ENCODE results near the gene CCDC92.
"Not testable (repeated sequence)": the region's sequence is repeated elsewhere in the genome, so short reads cannot be mapped to it uniquely, and the experiment has no call there.

The CCDC92 gene

DNA sequence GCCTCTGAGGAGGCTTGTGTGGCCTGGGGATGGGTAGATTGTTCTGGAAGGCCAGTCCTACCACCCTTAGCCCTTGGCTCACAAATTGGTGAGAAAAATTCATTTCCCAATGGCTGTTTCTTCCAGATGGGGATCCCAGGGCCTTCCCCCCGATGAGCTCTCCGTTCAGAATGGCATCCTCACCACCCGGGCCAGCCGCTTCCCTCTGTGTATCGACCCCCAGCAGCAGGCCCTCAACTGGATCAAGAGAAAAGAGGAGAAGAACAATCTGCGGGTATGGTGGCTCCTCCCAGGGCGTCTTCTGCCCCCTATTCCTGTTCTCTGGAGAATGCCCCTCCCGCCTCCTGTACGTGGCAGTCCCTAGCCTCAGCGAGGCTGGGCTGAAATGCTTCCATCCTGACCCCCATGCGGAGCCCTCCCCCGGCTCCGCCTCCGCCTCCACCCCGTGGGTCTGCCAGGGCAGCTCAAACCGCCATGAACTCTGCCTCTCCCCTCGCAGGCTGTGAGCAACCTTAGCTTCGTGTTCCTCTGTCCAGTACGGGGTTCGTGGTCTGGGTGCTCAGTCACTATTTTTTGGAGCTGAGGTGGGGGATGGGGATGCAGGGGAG, 57.8 kb downstream of the CCDC92 start:
- DNase-seq (ENCODE audit: insufficient read length, low spot score) (no peak), FAIRE-seq (no peak)

DNA sequence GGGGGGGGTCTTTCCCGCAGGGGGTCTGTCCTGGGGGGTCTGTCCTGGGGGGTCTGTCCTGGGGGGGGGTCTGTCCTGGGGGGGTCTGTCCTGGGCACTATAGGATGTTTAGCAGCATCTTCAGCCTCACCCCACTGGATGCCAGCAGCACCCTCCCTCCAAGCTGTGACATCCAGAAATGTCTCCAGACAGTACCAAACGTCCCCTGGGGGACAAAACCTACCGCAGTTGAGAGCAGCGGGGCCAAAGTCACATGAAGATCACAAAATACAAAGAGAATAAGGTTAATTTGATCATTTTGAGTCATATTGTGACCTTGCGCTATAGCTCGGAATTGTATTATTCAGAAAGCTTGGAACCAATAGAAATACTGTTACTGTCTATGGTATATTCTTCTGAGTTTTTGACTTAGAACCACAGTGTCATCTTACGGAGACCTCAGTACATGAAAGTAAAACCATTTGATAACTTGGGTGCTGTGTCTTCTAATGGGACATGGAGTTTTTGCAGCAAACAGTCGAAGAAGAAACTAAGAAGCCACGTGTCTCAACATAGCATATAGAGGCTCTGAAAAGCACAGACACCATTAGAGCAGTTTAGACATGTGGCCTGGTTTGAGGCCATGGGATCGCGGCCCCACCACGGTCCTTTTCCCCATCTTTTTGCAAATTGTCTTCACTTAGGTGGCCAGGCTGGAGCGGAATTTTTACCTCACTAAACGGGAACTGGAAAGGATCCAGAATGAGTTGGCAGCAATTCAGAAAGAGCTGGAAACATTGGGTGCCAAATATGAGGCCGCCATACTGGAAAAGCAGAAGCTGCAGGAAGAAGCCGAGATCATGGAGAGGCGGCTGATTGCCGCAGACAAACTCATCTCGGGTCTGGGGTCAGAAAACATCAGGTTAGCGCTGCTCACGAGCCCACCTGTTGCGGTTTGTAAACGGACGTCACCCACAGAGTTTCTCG, 59.9 kb downstream of the CCDC92 start:
- DNase-seq (ENCODE audit: insufficient read length, low spot score) (no peak), FAIRE-seq (no peak)

DNA sequence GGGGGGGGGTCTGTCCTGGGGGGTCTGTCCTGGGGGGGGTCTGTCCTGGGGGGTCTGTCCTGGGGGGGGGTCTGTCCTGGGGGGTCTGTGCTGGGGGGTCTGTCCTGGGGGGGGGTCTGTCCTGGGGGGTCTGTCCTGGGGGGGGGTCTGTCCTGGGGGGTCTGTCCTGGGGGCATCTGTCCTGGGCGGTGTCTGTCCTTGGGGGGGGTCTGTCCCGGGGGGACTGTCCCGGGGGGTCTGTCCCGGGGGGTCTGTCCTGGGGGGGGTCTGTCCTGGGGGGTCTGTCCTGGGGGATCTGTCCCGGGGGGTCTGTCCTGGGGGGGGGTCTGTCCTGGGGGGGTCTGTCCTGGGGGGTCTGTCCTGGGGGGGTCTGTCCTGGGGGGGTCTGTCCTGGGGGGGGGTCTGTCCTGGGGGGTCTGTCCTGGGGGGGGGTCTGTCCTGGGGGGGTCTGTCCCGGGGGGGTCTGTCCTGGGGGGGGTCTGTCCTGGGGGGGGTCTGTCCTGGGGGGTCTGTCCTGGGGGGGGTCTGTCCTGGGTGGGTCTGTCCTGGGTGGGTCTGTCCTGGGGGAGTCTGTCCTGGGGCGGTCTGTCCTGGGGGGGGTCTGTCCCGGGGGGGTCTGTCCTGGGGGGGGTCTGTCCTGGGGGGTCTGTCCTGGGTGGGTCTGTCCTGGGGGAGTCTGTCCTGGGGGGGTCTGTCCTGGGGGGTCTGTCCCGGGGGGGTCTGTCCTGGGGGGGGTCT, 60.8 kb downstream of the CCDC92 start:
- DNase-seq (ENCODE audit: insufficient read length, low spot score); FAIRE-seq: not testable (repeated sequence)

DNA sequence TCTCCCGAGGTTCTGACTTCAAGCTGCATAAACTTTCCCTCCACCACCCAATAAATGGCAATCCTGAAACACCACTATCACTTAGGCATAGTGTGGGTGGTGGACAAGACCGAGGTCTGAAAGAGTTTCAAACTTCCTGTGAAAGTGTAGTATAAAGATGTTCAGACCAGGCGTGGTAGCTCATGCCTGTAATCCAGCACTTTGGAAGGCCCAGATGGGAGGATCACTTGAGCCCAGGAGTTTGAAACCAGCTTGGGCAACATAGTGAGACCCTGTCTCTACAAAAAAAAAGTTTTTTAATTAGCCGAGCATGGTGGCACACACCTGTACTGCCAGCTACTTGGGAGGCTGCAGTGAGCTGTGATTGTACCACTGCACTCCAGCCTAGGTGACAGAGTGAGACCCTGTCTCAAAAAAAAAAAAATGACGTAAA, 61.9 kb downstream of the CCDC92 start:
- DNase-seq (ENCODE audit: insufficient read length, low spot score): no peak
- FAIRE-seq: no peak

DNA sequence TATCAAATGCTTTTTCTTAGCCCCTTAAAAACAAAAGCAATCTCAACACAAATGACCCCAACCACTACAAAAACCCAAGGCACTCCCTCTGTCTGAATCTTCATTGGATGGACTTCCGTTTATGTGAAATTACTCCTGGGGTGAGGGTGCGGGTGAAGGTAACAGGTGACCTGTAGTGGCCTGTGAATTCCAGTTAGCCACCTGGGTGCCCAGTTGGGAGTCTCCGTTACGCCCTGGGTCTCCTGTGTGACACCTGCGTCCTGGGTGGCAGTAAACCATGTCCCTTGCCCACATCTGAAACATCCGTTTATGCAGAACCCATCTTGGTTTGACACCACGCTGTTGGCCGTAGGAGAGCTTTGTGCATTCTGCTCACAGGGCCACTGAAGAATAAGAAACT, 62.6 kb downstream of the CCDC92 start:
- no peak for FAIRE-seq
- no peak for DNase-seq (ENCODE audit: insufficient read length, low spot score)

DNA sequence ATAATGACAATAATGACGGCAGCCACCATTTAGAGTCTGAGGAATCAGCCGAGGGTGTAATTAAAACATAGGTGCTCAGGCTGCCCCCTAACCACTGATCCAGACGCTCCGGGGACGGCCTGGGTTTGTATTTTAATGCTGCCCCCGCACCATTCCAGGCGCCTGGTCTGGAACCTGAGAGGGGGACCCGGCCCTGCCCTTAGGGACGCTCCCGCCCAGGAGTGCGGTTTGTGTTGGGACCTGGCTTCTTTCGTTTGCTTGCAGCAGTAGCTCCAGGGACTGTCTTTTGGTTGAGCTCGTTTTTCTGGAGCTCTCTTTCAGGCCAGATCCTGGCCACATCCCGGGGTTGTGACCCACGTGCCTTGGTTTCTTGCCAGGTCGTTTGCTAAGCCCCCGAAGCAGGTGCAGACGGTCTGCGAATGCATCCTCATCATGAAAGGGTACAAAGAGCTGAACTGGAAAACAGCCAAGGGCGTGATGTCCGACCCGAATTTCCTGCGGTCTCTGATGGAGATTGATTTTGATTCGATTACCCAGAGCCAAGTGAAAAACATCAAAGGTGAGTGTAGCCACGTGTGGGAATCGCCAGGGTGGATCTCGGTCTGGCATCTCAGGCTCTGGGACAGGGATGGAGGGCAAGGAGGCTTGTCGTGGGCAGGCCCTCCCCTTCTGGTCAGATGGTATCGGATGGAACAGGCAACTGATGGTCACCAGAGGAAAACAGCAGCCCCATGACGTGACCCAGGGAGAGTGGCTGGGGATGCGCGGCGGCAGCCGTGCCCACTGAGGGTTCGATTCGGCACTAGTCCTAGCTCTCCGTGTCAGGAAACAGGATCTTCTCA, 63.5 kb downstream of the CCDC92 start:
- FAIRE-seq: no peak
- DNase-seq (ENCODE audit: insufficient read length, low spot score): no peak

DNA sequence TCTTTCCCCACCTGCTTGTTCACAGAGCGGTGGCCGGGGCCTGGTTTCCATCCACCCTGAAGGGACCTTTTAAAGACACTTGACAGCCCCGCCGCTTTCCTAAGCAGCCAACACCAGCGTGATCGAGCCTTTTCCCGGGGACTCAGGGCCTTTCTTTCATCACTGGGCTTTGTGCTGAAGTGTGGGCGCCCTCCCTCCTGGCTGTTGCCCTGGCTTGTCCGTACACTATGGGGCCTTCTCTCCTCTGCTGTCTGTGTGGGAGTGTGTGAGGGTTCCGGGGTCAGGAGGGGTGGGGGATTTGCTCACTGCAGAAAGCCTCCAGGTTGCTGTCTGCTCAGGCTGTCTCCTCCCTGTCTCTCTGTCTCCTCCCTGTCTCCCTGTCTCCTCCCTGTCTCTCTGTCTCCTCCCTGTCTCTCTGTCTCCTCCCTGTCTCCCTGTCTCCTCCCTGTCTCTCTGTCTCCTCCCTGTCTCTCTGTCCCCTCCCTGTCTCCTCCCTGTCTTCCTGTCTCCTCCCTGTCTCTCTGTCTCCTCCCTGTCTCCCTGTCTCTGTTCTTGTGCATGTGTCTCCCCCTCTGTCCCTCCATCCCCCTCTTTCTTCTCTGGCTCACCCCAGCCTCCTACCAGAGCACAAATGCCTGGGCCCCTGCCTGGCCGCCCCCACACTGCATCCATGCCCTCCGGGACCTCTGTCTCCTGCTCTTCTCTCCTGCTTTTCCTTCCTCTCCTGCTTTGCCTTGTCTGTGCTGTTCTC, 64.7 kb downstream of the CCDC92 start:
- DNase-seq (ENCODE audit: insufficient read length, low spot score) (no peak), FAIRE-seq (no peak)

DNA sequence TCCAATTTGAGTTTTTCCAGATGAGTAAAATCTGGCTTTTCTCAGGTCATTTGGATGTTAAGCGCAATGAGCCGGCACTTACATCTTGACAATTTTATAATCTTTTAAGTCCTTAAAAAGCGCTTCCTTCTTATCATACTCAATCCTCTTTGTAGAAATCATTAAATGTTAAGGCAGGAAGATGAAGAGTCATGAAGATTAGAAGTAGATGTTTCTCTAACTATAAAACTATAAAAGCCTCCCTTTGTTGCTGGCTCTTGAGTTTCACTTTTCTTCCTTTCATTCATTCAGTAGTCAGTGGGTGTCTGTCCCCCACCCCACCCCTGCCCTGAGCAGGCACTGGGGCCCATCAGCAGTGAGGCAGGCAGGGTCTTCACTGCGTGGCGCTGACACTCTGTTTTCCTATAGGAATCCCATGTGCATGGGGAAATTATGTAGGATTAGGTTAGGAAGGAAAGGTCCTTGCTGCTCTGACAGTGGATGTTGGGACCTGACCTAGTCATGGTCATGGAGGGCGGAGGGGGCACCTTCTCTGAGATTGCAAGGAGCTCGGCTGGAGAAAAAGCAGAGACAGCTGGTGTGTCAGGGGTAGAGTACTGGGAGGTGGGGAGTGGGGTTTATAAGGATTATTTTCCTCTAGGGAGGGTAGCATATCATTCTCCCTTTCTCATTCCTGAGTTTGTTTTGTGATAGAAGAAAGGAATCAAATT, 65.8 kb downstream of the CCDC92 start:
- FAIRE-seq (no peak), DNase-seq (ENCODE audit: insufficient read length, low spot score) (no peak)

DNA sequence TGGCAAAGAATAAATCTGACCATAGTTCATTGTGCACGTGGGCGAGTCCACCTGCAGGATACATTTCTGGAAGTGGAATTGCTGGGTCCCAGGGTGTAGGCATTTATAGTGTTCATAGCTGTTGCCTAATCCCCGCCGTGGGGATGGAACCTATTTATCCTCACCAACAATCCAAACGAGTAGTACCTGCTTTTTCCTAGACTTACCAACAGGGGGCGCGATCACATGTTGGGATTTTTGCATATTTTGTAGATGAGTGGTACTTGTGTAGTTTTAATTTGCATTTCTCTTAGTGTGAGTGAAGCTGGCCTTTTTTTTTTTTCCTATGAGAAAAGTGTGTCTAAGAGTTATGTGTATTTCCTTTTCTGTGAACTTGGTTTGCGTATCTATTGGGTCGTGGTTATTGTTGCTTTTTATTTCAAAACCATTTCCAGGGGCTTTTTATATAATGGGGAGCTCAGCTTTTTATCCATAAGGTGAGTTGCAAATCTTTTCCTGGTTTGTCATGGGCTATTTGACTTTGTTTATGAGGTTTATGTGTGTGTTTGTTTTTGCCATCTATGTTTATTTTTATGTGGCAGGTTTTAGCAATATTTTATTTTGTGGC, 67.2 kb downstream of the CCDC92 start:
- peak; percentile 87 for FAIRE-seq
- peak; percentile 49 for DNase-seq (ENCODE audit: insufficient read length, low spot score)

DNA sequence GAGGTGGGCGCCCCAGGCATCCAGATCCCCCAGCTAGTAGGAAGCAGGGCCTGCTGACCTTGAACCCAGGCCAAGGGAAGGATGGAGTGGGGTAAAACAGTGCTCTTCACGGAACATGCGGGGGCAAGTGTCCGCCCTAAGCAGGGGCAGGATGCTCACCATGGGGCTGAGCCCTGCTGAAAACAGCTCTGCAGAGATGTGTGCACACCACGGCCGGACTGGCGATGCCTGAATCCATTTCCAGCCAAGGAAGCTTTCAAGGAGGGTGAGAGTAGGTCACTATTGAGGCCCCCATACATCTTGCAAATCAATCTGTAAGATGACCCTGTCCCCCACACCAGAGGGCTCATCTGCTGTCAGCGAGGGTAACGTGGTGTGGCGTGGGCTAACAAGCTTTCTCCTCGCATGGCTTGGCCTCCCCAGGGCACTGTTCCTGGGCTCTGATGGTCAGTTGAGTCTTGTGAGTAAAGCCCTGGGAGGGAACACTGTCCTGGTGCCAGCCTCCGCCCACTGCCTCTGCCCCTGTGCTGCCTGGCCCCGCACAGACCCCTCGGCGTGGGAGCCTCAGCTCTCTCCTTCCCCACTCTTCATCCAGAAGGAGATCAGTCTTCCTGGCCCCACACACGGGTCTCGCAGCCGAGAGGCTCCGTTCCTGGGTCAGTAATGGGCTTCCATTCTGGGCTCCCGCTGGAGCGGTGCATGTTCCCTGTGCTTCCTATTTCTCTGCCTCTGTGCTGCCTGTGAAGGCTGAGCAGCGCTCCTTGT, 69.1 kb downstream of the CCDC92 start:
- no peak for FAIRE-seq
- DNase-seq (ENCODE audit: insufficient read length, low spot score): no peak

DNA sequence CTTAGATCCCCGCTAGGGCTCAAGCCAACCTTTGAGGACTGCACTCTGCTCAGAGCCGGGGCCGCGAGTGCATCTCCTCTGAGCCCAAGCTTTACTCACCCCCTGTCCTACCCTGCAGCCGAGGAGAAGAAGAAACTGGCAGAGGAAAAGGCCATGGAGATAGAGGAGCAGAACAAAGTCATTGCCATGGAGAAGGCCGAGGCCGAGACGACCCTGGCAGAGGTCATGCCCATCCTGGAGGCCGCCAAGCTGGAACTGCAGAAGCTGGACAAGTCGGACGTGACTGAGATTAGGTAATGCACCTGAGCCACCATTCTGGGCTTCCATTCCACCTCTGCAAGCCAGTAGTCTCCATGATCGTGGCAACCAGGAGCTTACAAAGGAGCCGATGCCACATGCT, 69.8 kb downstream of the CCDC92 start:
- no peak for FAIRE-seq
- DNase-seq (ENCODE audit: insufficient read length, low spot score): no peak

DNA sequence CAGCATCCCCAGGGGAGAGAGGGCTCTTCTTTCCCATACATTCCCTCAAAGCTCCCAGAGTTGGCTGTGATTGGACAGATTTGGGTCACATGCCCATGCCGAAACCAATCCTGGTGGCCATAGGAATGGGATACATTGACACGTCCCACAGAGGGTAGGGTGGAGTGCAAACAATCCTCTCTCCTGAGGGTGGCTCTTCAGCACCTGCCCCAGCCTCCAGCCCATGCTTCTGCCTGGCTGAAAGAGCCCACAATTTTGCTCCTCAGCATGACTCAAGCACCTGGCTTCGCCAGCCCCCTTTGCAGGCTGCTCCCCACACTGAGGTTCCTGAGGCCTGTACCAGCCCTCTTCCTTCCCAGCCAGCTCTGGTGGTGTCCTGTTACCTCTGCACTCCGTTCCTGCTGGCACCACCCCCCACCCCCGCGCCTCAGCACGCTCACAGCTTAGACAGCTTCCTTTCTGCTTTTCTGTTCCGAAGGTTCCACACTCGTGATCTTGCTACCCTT, 71.7 kb downstream of the CCDC92 start:
- DNase-seq (ENCODE audit: insufficient read length, low spot score): no peak
- no peak for FAIRE-seq

DNA sequence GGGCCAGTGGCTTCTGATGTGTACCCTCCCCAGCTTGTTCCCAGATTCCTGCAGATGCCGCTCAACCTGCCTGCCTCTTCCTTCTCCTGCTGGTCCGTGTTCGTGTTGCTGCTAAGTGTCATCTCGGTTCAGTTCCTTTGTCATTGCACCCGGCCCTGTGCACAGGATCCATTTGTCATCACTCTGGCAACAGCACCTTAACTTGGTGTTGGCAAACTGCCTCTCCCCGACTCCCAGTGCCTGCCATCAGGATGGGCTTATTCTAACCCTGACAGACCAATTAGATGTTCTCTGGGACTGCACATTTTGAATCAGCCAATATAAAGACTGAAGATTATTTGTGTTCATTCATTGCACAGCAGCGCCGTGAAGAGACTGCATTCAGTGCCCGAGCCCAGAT, 73.3 kb downstream of the CCDC92 start:
- DNase-seq (ENCODE audit: insufficient read length, low spot score) (no peak), FAIRE-seq (no peak)

DNA sequence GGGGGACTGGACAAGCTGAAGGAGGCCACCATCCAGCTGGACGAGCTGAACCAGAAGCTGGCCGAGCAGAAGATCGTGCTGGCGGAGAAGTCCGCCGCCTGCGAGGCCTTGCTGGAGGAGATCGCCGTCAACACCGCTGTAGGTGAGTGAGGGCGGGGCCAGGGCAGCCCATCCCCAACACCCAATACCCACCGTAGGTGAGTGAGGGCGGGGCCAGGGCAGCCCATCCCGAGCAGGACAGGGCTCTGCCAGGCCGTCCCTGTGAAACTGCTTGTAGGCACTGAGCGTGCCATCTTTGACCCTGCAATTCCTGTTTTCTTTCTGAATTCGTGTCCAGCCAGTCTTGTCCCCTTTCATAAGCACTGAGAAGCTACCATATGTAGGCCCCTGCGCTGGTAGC, 74.0 kb downstream of the CCDC92 start:
- no peak for DNase-seq (ENCODE audit: insufficient read length, low spot score)
- FAIRE-seq: no peak

DNA sequence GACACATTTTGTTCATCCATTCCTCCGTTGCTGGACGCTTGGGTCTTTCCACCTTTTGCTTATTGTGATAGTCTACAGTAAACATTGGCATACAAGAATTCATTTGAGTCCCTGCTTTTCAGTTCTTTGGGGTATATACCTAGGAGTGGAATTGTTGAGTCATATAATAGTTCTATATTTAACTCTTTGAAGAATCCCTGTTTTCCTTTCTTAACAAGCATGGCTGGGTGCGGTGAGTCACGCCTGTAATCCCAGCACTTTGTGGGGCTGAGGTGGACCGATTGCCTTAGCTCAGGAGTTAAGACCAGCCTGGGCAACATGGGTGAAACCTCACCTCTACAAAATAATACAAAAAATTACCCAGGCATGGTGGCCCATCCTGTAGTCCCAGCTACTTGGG, 75.4 kb downstream of the CCDC92 start:
- DNase-seq (ENCODE audit: insufficient read length, low spot score) (no peak), FAIRE-seq (no peak)

DNA sequence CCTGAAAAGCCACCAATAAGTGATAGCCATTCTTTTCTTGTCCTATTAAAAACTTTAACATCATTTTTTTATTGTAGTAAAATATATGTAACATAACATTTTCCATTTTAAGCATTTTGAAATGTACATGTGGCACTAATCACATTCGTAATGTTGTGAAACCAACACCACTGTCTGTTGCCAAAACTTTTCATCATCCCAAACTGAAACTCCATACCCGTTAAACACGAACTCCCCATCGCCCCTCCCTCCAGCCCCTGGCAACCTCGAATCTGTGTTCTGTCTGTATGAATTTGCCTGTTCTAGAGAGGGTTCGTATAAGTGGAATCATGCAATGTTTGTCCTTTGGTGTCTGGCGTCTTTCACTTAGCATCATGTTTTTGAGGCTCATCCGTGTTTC, 75.9 kb downstream of the CCDC92 start:
- DNase-seq (ENCODE audit: insufficient read length, low spot score): no peak
- no peak for FAIRE-seq

DNA sequence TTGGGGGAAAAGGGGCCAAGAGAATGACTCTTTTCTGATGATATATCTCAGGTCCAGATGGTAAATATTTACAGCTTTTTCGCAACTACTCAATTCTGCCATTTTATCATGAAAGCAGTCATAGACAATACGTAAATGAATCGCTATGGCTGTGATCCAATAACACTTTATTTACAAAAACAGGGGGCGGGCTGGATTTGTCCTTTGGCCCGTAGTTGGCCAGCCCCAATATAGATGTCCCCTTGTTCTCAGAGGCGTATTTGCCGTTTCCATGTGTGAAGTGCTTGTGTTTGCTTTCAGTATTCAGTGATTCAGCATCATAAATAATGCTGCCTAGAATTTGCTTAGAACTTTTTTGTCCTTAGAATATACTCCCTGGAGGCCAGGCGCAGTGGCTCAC, 77.2 kb downstream of the CCDC92 start:
- DNase-seq (ENCODE audit: insufficient read length, low spot score): no peak
- FAIRE-seq: no peak

DNA sequence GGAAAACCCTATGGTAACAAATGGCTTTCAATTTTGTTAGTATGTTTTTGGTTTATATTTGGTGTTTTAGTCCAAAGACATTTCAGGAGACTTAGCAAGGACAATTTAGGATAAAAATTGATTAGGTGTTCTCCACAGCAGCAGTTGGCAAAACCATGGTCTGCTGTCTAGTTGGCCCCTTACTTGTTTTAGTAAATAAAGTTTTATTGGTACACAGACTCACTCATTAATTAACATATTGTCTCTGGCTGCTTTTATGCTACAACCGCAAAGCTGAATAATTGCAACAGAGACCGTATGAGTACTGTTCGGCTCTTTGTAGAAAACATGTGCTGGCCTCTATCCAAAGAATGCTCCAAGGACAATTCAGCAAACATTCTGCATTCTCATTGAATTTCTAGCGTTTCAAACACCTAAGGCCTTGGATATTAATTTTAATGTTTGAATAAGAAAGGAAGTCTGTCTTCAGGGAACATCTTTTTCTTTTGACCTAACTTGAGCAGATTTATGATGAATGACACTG, 77.7 kb downstream of the CCDC92 start:
- no peak for FAIRE-seq
- no peak for DNase-seq (ENCODE audit: insufficient read length, low spot score)
